K562 (cell line): ENCODE measurements around the gene ZDHHC1.
"Not testable (repeated sequence)": the region's sequence is repeated elsewhere in the genome, so short reads cannot be mapped to it uniquely, and the experiment has no call there.

Source experiments
- CTCF ChIP-seq, 3 experiments: IDR thresholded peaks in 2 of 3; conservative IDR thresholded peaks in 1 of 3; 2 replicates each; pipeline ENCODE4 v1.5.1; 2011 to 2012; ENCODE audit warnings: low read length in 3 of 3, mild to moderate bottlenecking in 3 of 3, control low read depth in 2 of 3, improper control_type of control experiment in 1 of 3, inconsistent platforms in 1 of 3, low read depth in 1 of 3, mixed read lengths in 1 of 3, moderate library complexity in 1 of 3; ENCODE audit not compliant: insufficient read depth in 2 of 3
- HMG20A ChIP-seq: fragments of 450-650 bp; formaldehyde crosslinking; conservative IDR thresholded peaks from 2 replicates; pipeline ENCODE4 v1.4.0; 2020; ENCODE audit warnings: mild to moderate bottlenecking, mixed read lengths
- MTF1 ChIP-seq: fragments of 250-450 bp; sonication (Bioruptor Pico); IDR thresholded peaks from 2 replicates; pipeline ENCODE4 v1.9.0; 2021; ENCODE audit warnings: moderate library complexity, mild to moderate bottlenecking, inconsistent platforms, borderline replicate concordance
- NFE2 ChIP-seq: IDR thresholded peaks from 2 replicates; pipeline ENCODE4 v1.6.1; 2014; ENCODE audit warnings: antibody characterized with exemption, low read depth
- POLR2A ChIP-seq: fragments of 450-650 bp; conservative IDR thresholded peaks from 2 replicates; pipeline ENCODE4 v1.6.1; 2016
- TF ChIP-seq, protein P1 (sequence below), 2 experiments: IDR thresholded peaks in 1 of 2; conservative IDR thresholded peaks in 1 of 2; 2 replicates each; pipeline ENCODE4 v1.6.1; 2016; ENCODE audit warnings: low read depth in 2 of 2, mild to moderate bottlenecking in 1 of 2, missing compliant biosample characterization in 1 of 2, missing genetic modification characterization in 1 of 2, moderate library complexity in 1 of 2
- TF ChIP-seq, protein P2 (sequence below), 3 experiments: fragments of 200-800 bp in 1 of 3; fragments of 250-450 bp in 1 of 3; fragments of 450-650 bp in 1 of 3; sonication (Bioruptor Pico) in 1 of 3; sonication (Bioruptor generic) in 1 of 3; formaldehyde crosslinking in 1 of 3; IDR thresholded peaks; 2 replicates each; pipeline versions ENCODE4 v1.6.1 to v1.8.0; 2016 to 2022; ENCODE audit warnings: mild to moderate bottlenecking in 2 of 3, missing genetic modification characterization in 2 of 3, missing compliant biosample characterization in 1 of 3, moderate library complexity in 1 of 3

GRCh38 chr16:67352463-67352862 lies 63.8 kb downstream of the ZDHHC1 start:
- TF ChIP-seq, protein P1, sequence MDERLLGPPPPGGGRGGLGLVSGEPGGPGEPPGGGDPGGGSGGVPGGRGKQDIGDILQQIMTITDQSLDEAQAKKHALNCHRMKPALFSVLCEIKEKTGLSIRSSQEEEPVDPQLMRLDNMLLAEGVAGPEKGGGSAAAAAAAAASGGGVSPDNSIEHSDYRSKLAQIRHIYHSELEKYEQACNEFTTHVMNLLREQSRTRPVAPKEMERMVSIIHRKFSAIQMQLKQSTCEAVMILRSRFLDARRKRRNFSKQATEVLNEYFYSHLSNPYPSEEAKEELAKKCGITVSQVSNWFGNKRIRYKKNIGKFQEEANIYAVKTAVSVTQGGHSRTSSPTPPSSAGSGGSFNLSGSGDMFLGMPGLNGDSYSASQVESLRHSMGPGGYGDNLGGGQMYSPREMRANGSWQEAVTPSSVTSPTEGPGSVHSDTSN (CRISPR knock-in tag; IDR thresholded peaks at IDR 0.05; ENCODE audit: low read depth), result not testable (repeated sequence)
- TF ChIP-seq, protein P1 (tag; conservative IDR thresholded peaks at IDR 0.05; ENCODE audit: low read depth), result not testable (repeated sequence)
- TF ChIP-seq HMG20A; POLR2A; NFE2; CTCF (IDR thresholded peaks at IDR 0.05 in 2 of 3, conservative IDR thresholded peaks at IDR 0.05 in 1 of 3; ENCODE audit: insufficient read depth in 2 of 3, low read depth in 1 of 3, low read length in 3 of 3); MTF1 (CRISPR knock-in tag): not testable (repeated sequence)
- TF ChIP-seq, protein P2, sequence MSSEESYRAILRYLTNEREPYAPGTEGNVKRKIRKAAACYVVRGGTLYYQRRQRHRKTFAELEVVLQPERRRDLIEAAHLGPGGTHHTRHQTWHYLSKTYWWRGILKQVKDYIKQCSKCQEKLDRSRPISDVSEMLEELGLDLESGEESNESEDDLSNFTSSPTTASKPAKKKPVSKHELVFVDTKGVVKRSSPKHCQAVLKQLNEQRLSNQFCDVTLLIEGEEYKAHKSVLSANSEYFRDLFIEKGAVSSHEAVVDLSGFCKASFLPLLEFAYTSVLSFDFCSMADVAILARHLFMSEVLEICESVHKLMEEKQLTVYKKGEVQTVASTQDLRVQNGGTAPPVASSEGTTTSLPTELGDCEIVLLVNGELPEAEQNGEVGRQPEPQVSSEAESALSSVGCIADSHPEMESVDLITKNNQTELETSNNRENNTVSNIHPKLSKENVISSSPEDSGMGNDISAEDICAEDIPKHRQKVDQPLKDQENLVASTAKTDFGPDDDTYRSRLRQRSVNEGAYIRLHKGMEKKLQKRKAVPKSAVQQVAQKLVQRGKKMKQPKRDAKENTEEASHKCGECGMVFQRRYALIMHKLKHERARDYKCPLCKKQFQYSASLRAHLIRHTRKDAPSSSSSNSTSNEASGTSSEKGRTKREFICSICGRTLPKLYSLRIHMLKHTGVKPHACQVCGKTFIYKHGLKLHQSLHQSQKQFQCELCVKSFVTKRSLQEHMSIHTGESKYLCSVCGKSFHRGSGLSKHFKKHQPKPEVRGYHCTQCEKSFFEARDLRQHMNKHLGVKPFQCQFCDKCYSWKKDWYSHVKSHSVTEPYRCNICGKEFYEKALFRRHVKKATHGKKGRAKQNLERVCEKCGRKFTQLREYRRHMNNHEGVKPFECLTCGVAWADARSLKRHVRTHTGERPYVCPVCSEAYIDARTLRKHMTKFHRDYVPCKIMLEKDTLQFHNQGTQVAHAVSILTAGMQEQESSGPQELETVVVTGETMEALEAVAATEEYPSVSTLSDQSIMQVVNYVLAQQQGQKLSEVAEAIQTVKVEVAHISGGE (CRISPR knock-in tag; IDR thresholded peaks at IDR 0.05), result not testable (repeated sequence)
